ENCODE measurements around the gene FAP. TPM values are rescaled to one million over a fixed set of nuclear protein-coding genes. Genes with fewer than 3 reads are reported as not detected.

The FAP gene
- total RNA-seq, 1 donor = 207 TPM

DNA sequence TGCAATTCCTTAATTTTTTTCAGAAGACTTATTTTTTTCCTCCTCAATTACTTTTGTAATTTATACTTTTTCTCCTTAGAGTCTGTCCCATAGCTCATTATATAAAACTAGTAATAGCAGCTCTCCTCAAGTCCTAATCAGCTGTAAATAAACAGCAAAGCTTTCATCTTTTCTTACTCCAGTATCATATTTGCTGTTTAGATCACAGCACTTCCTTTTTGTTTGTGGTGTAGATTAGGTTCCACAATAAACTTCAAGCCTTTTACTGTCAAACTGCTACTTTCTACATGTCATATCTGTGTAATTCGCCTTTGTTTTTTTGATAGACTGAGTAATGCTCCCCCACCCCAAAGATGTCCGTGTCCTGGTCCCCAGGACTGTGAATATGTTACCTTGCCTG is 116.7 kb downstream of the FAP start:
- TF ChIP-seq, protein P1, sequence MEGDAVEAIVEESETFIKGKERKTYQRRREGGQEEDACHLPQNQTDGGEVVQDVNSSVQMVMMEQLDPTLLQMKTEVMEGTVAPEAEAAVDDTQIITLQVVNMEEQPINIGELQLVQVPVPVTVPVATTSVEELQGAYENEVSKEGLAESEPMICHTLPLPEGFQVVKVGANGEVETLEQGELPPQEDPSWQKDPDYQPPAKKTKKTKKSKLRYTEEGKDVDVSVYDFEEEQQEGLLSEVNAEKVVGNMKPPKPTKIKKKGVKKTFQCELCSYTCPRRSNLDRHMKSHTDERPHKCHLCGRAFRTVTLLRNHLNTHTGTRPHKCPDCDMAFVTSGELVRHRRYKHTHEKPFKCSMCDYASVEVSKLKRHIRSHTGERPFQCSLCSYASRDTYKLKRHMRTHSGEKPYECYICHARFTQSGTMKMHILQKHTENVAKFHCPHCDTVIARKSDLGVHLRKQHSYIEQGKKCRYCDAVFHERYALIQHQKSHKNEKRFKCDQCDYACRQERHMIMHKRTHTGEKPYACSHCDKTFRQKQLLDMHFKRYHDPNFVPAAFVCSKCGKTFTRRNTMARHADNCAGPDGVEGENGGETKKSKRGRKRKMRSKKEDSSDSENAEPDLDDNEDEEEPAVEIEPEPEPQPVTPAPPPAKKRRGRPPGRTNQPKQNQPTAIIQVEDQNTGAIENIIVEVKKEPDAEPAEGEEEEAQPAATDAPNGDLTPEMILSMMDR (IDR thresholded peaks at IDR 0.05; ENCODE audit: insufficient read depth, low read depth, low read length) = no peak
- DNase-seq (ENCODE audit: low read depth) = no peak
- no peak overlapping the region for H3K4me3 ChIP-seq (ENCODE audit: low read depth, low read length)

DNA sequence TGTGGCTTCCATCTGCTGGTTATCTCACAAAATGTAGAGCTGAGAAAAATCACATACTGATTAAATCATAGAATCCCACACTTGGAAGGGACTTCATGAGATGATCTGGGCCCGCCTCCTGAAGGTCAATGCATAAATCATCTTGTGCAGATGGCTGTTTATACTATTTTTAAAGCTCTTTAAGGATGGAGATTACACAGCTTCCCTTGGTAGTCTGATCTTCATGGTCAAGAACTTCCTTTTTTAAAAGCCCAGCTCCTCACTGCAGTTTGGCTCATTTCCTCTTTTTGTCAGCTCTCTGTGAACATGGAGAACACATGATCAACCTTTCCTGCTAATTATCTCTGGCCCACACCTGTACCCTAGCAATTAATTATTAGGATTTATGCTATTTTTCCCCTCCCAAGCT is 117.1 kb downstream of the FAP start:
- TF ChIP-seq, protein P1 (IDR thresholded peaks at IDR 0.05; ENCODE audit: insufficient read depth, low read depth, low read length) = no peak
- H3K4me3 ChIP-seq (ENCODE audit: low read depth, low read length) = no peak overlapping the region
- peak; percentile 77 for DNase-seq (ENCODE audit: low read depth)

DNA sequence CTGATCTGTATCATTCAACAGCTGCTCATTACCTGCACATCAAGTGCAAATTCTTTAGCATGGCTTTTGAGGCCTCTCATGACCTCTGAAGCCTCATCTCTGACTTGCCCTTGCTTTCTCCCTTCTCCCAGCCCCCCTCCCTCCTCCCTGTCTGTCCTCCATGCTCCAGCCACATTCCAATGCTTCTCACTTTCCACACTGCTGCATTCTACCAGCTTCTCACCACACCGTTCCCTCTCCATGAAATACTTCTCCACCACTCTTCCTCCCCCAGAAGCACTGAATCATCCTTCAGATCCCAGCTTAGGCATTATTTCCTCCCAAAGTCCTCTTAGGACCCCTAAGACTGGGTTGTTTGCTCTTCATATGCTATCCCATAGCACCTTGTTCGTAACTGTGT is 118.1 kb downstream of the FAP start:
- TF ChIP-seq, protein P1 (IDR thresholded peaks at IDR 0.05; ENCODE audit: insufficient read depth, low read depth, low read length) = no peak
- DNase-seq (ENCODE audit: low read depth) = peak; percentile 41
- no peak overlapping the region for H3K4me3 ChIP-seq (ENCODE audit: low read depth, low read length)

DNA sequence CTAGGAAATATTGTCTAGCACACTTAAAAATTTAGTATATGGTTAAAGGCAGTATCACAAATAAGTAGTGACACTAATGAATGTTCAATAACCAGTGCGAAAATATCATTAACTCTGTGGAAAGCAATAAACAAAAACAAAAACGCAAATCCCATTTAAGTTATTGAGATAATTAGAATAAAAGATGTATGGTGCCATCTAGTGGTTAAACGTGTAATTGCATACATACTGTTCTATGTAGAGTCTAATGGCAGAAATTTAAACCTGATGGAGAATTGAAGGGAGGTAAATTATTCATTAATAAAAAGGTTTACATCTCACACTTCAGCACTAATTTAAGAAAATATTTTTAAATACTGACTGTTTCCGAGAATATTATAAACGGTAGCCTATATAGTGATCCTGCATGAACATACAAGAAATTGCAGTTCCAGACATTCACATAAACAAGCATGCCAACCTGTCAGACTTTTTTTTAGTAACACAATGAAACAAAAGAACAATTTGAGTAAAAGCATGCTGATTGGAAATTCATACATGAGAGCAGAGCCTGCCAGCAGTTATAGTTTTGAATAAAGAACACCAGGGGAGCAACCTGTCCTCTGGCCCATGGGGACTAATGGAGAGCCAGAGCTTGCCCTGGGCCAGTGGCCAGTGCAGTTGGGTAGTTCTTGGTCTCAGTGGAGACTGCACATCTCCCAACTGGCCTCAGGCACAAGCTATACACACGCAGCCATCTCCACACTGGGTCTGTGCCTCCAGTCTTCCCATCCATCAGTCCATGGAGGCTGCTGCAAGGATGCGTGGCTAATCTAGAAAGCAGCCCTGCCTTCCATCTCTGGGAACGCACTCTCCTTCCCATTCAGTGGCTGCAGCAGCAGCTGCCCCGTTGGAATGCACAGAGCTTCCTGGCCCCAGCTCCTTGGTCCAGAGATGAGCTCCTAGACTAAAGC is 119.2 kb downstream of the FAP start:
- DNase-seq (ENCODE audit: low read depth) = peak; percentile 78
- TF ChIP-seq, protein P1 (IDR thresholded peaks at IDR 0.05; ENCODE audit: insufficient read depth, low read depth, low read length) = peak; percentile 59
- no peak overlapping the region for H3K4me3 ChIP-seq (ENCODE audit: low read depth, low read length)

Other genes starting within 250 kb of the FAP start
- gene DPP4, start 169.2 kb downstream of the FAP start, total RNA-seq = 58.6 and 130 TPM in 2 replicates
- not detected in 2 replicates for gene GCG, start 91.2 kb downstream of the FAP start, total RNA-seq
- 3.9 and 7.8 TPM in 2 replicates for gene IFIH1, start 75.2 kb upstream of the FAP start, total RNA-seq
- gene GCA, start 100.7 kb upstream of the FAP start, total RNA-seq = 2.3 and 3.9 TPM in 2 replicates